ENCODE measurements around the gene SIX3.

DNA sequence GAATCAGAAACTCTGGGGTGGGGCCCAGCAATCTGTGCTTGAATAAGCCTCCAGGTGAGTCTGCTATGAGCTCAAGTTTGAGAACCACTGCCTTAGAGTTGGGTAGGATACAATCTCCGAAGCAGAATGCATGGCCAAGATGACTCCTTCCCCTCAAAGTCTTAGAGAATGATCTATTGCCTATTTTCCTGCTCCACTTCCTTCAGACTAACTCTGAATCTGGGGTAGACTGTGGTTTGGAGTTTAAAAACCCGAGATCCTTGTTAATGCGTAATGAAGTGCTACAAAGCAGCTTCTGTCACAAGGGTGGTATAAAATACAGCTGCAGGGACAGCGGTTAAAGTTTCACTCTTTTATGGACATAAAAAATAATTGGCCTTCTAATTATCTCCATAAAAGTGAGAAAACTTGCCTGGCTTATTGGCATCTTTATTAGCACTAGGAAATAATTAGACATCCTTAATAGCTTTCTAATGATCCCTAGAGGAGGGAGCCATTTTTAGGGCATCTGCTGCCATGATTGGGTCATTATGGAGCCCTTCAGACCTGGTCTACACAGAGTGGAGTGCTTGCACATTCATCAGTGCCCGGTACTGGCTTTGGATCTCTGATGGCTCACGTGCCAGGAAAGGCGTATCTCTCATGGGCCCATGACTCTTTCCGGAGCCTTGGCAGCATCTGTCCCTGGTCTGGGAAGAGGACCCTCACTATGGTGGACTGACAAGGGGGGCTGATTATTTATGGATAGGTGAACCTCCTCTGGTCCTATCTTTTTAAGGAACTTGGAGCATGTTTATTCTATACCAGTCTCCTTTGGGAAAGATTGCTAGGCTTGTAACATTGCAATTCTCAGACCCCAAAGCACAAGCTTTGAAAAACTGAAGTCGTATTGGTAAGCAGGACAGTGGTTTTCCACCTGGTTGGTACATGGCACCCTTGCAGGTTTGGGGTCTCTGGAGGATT is 39.5 kb downstream of the SIX3 start:
- TF ChIP-seq CTCF (conservative IDR thresholded peaks at IDR 0.05; ENCODE audit: low read depth, low read length) = no peak
- no peak for TF ChIP-seq EZH2 (IDR thresholded peaks at IDR 0.05; ENCODE audit: low read length, unreplicated experiment)
- no peak for TF ChIP-seq EZH2phosphoT487 (IDR thresholded peaks at IDR 0.05; ENCODE audit: borderline replicate concordance, low read length)
